ENCODE measurements around the gene NTM.

Gene NTM

DNA sequence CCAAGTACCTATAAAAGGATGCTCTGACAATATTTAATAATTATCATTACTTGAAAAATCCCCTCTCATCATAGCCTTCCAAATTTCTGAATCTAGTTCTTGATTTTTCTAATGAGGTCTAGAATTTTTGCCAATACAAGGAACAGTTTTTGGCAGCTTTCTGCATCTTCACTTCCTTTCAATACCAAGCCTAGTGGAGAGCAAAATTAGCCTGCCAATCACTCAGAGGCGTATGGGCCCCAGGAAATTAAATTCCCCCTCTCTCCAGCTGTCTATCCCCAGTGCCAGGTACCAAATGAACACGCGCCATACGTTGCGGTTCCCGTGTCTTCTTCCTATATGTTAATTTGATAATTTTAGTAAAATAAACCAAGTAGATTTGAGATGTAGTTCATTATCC lies 293.9 kb downstream of the NTM start:
- Histone ChIP-seq H3K9me2 (replicated peaks; ENCODE audit: low read depth, low read length) (no peaks in the 10 kb centered on the region), H3F3A (ENCODE audit: low read depth) (peaks cover 6% of the 10 kb centered on the region; the same call in 1 of the 2 replicates), H2AFZ (ENCODE audit: low read length) (no peak overlapping the region), H4K20me1 (ENCODE audit: insufficient read depth, low read length, poor library complexity, severe bottlenecking) (no peaks in the 10 kb centered on the region), H3K36me3 (ENCODE audit: insufficient read depth, low read length) (no peaks in the 10 kb centered on the region), H3K9me3 (ENCODE audit: insufficient read depth, low read depth, low read length) (no peaks in the 10 kb centered on the region), H3K4me3 (ENCODE audit: low read length, poor library complexity, severe bottlenecking) (peak overlapping the region; percentile 75), H3K9ac (ENCODE audit: low read depth, low read length, poor library complexity, severe bottlenecking) (peak overlapping the region; percentile 96), H3K4me1 (ENCODE audit: insufficient read depth, low read length, poor library complexity, severe bottlenecking) (peaks cover 67% of the 10 kb centered on the region), H3K4me2 (ENCODE audit: low read depth, low read length, poor library complexity, severe bottlenecking) (peak overlapping the region; percentile 83), H3K79me2 (ENCODE audit: insufficient read depth, low read length) (peaks cover 70% of the 10 kb centered on the region), H3K27me3 (ENCODE audit: insufficient read depth, low read length, poor library complexity, severe bottlenecking) (no peaks in the 10 kb centered on the region)
- TF ChIP-seq, protein P1, sequence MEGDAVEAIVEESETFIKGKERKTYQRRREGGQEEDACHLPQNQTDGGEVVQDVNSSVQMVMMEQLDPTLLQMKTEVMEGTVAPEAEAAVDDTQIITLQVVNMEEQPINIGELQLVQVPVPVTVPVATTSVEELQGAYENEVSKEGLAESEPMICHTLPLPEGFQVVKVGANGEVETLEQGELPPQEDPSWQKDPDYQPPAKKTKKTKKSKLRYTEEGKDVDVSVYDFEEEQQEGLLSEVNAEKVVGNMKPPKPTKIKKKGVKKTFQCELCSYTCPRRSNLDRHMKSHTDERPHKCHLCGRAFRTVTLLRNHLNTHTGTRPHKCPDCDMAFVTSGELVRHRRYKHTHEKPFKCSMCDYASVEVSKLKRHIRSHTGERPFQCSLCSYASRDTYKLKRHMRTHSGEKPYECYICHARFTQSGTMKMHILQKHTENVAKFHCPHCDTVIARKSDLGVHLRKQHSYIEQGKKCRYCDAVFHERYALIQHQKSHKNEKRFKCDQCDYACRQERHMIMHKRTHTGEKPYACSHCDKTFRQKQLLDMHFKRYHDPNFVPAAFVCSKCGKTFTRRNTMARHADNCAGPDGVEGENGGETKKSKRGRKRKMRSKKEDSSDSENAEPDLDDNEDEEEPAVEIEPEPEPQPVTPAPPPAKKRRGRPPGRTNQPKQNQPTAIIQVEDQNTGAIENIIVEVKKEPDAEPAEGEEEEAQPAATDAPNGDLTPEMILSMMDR (conservative IDR thresholded peaks at IDR 0.05; ENCODE audit: low read length): no peak

DNA sequence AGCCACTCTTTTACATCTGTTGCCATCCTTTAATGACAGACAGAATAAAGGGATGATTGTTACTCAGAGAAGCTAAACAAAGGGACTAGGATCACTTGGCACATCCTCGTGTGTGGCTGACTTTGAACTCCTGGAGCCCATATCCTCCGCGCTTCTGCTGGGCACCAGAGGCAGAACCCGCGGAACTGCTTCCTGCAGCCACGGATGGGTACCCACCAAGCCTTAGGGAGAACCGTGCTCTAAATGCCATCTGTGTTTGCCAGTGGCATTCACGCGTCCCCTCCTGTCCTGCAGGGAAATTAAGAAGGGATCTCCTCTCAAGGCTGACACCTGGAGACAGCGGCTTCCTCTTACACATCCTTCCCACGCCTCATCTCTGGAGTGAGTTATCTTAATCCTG lies 294.4 kb downstream of the NTM start:
- peaks cover 71% of the 10 kb centered on the region for H3K79me2 ChIP-seq (ENCODE audit: insufficient read depth, low read length)
- no peaks in the 10 kb centered on the region for H3K9me3 ChIP-seq (ENCODE audit: insufficient read depth, low read depth, low read length)
- no peaks in the 10 kb centered on the region for H3K27me3 ChIP-seq (ENCODE audit: insufficient read depth, low read length, poor library complexity, severe bottlenecking)
- no peaks in the 10 kb centered on the region for H4K20me1 ChIP-seq (ENCODE audit: insufficient read depth, low read length, poor library complexity, severe bottlenecking)
- H3K4me2 ChIP-seq (ENCODE audit: low read depth, low read length, poor library complexity, severe bottlenecking): peak overlapping the region; percentile 15
- H3K9me2 ChIP-seq (replicated peaks; ENCODE audit: low read depth, low read length): no peaks in the 10 kb centered on the region
- H3K36me3 ChIP-seq (ENCODE audit: insufficient read depth, low read length): no peaks in the 10 kb centered on the region
- H3K4me3 ChIP-seq (ENCODE audit: low read length, poor library complexity, severe bottlenecking): peak overlapping the region; percentile 4
- peak overlapping the region; percentile 19 for H3K9ac ChIP-seq (ENCODE audit: low read depth, low read length, poor library complexity, severe bottlenecking)
- H2AFZ ChIP-seq (ENCODE audit: low read length): no peak overlapping the region
- H3F3A ChIP-seq (ENCODE audit: low read depth): peaks cover under 1% of the 10 kb centered on the region; the same call in 1 of the 2 replicates
- peaks cover 67% of the 10 kb centered on the region for H3K4me1 ChIP-seq (ENCODE audit: insufficient read depth, low read length, poor library complexity, severe bottlenecking)
- TF ChIP-seq, protein P1 (conservative IDR thresholded peaks at IDR 0.05; ENCODE audit: low read length): no peak
- TF ChIP-seq EZH2phosphoT487 (IDR thresholded peaks at IDR 0.05; ENCODE audit: borderline replicate concordance): no peak

DNA sequence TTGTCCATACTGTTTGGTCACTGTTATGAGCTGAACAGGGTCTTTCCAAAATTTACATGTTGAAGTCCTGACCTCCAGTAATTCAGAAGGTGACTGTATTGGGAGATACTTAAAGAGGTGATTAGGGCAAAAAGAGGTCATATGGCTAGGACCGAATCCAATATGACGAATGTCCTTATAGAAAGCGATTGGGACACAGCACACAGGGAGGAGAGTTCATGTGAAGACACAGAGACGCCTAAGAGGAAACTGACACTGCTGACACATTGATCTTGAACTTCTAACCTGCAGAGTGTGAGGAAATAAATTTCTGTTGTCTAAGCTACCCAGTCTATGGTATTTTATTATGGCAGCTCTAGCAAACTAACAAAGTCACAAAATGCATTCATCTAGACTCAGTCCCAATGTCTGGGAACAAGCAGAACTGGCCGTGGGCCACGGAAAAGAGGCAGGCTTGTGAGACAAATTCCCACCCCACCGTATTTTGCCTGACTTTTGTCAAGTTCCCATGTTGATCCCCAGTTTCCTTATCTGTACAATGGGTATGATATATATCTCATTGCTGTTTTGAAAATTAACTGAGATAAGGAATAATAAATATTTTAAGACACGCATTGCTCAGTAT lies 295.0 kb downstream of the NTM start:
- peak overlapping the region; percentile 4 for H3K4me3 ChIP-seq (ENCODE audit: low read length, poor library complexity, severe bottlenecking)
- no peaks in the 10 kb centered on the region for H4K20me1 ChIP-seq (ENCODE audit: insufficient read depth, low read length, poor library complexity, severe bottlenecking)
- H3K36me3 ChIP-seq (ENCODE audit: insufficient read depth, low read length): no peaks in the 10 kb centered on the region
- no peaks in the 10 kb centered on the region for H3F3A ChIP-seq (ENCODE audit: low read depth)
- no peaks in the 10 kb centered on the region for H3K27me3 ChIP-seq (ENCODE audit: insufficient read depth, low read length, poor library complexity, severe bottlenecking)
- peaks cover 71% of the 10 kb centered on the region for H3K79me2 ChIP-seq (ENCODE audit: insufficient read depth, low read length)
- no peak overlapping the region for H2AFZ ChIP-seq (ENCODE audit: low read length)
- H3K9me3 ChIP-seq (ENCODE audit: insufficient read depth, low read depth, low read length): no peaks in the 10 kb centered on the region
- no peak overlapping the region for H3K9ac ChIP-seq (ENCODE audit: low read depth, low read length, poor library complexity, severe bottlenecking)
- H3K4me1 ChIP-seq (ENCODE audit: insufficient read depth, low read length, poor library complexity, severe bottlenecking): peaks cover 66% of the 10 kb centered on the region
- H3K9me2 ChIP-seq (replicated peaks; ENCODE audit: low read depth, low read length): no peaks in the 10 kb centered on the region
- TF ChIP-seq, protein P1 (conservative IDR thresholded peaks at IDR 0.05; ENCODE audit: low read length): no peak
- TF ChIP-seq EZH2phosphoT487 (IDR thresholded peaks at IDR 0.05; ENCODE audit: borderline replicate concordance): no peak
- peak overlapping the region; percentile 15 for H3K4me2 ChIP-seq (ENCODE audit: low read depth, low read length, poor library complexity, severe bottlenecking)

Measured in Loucy (cell line).